ENCODE measurements around the gene LRPPRC.

The LRPPRC gene

GRCh38 chr2:43872151-43872550, 123.6 kb downstream of the LRPPRC start:
- no peak for DNase-seq (ENCODE audit: low read depth)
- no peak for TF ChIP-seq CTCF (IDR thresholded peaks at IDR 0.05; ENCODE audit: low read depth, low read length, missing control alignments)
- in situ Hi-C loops (cut with HindIII; ENCODE audit: low sequenced_read_pairs), result no loop called here
- no peak overlapping the region for H3K4me3 ChIP-seq (ENCODE audit: low read depth, low read length)

GRCh38 chr2:43855292-43855691, 140.5 kb downstream of the LRPPRC start:
- no peak for DNase-seq (ENCODE audit: low read depth)
- no peak overlapping the region for H3K4me3 ChIP-seq (ENCODE audit: low read depth, low read length)
- in situ Hi-C loops (cut with HindIII; ENCODE audit: low sequenced_read_pairs), result no loop called here
- TF ChIP-seq CTCF (IDR thresholded peaks at IDR 0.05; ENCODE audit: low read depth, low read length, missing control alignments), result no peak

GRCh38 chr2:43854671-43855070, 141.1 kb downstream of the LRPPRC start:
- TF ChIP-seq CTCF (IDR thresholded peaks at IDR 0.05; ENCODE audit: low read depth, low read length, missing control alignments), result no peak
- in situ Hi-C loops (cut with HindIII; ENCODE audit: low sequenced_read_pairs), result no loop called here
- H3K4me3 ChIP-seq (ENCODE audit: low read depth, low read length), result no peak overlapping the region
- no peak for DNase-seq (ENCODE audit: low read depth)

GRCh38 chr2:43853141-43854081, 142.4 kb downstream of the LRPPRC start:
- no peak overlapping the region for H3K4me3 ChIP-seq (ENCODE audit: low read depth, low read length)
- in situ Hi-C loops (cut with HindIII; ENCODE audit: low sequenced_read_pairs), result no loop called here
- TF ChIP-seq CTCF (IDR thresholded peaks at IDR 0.05; ENCODE audit: low read depth, low read length, missing control alignments), result no peak
- DNase-seq (ENCODE audit: low read depth), result no peak

- TF ChIP-seq CTCF (IDR thresholded peaks at IDR 0.05; ENCODE audit: low read depth, low read length, missing control alignments), result no peak
- DNase-seq (ENCODE audit: low read depth), result no peak
- in situ Hi-C loops (cut with HindIII; ENCODE audit: low sequenced_read_pairs), result no loop called here
- no peak overlapping the region for H3K4me3 ChIP-seq (ENCODE audit: low read depth, low read length)
Observed at GRCh38 chr2:43852196-43852730, 143.5 kb downstream of the LRPPRC start.

GRCh38 chr2:43851011-43851980, 144.5 kb downstream of the LRPPRC start:
- no peak for DNase-seq (ENCODE audit: low read depth)
- in situ Hi-C loops (cut with HindIII; ENCODE audit: low sequenced_read_pairs), result no loop called here
- TF ChIP-seq CTCF (IDR thresholded peaks at IDR 0.05; ENCODE audit: low read depth, low read length, missing control alignments), result no peak
- H3K4me3 ChIP-seq (ENCODE audit: low read depth, low read length), result no peak overlapping the region

Data from astrocyte of the cerebellum (primary cell).